K562 (cell line): ENCODE data around the gene IGDCC3. TPM values are rescaled to one million over a fixed set of nuclear protein-coding genes. Genes with fewer than 3 reads are reported as not detected.

ENCODE experiments used
- ATAC-seq: fragments of 200-7000 bp; cut with Tn5 transposase; 3 replicates; pipeline ENCODE4 v1.9.1; 2020; ENCODE audit warnings: moderate library complexity
- BruUV-seq: library from RNA; stranded (reverse); fragments of 400-500 nt; replicated peaks from 2 replicates; lab custom pipeline; 2021; lab: Mats Ljungman, UMichigan
- CTCF ChIA-PET: fragments of 300-600 bp; formaldehyde crosslinking; extraction: SDS; loops from one replicate; lab custom pipeline; 2021; ENCODE audit warnings: low intra/inter-chr PET ratio; lab: Yijun Ruan, JAX
- POLR2A ChIA-PET: fragments of 300-600, 350-650 bp; sonication (Branson Sonifier 250); formaldehyde crosslinking; extraction: SDS; loops from one replicate; lab custom pipeline; 2021; ENCODE audit warnings: antibody characterized with exemption, inconsistent platforms; lab: Yijun Ruan, JAX
- DNase-seq, 4 experiments: peaks; one replicate each; pipeline versions ENCODE4 v3.0.0 to v3.0.0-alpha.2; 2011 to 2018; ENCODE audit warnings: low spot score in 3 of 4, mixed read lengths in 3 of 4; ENCODE audit errors: extremely low read depth in 1 of 4
- FAIRE-seq: peaks from 2 replicates; lab custom pipeline; 2011; peaks lifted over from hg19 to GRCh38; lab: Jason Lieb, UNC
- H2AFZ ChIP-seq: 2 replicates; pipeline ENCODE4 v1.6.0; 2011; ENCODE audit warnings: low read depth, low read length, control low read depth, inconsistent platforms
- H3K27ac ChIP-seq: fragments of 200-600 bp; 3 replicates; pipeline ENCODE4 v1.8.0; 2011; ENCODE audit warnings: low read depth, mild to moderate bottlenecking, control low read depth, inconsistent platforms, low read length, moderate library complexity, mixed read lengths; ENCODE audit errors: extremely low read depth
- H3K27me3 ChIP-seq, 2 experiments: fragments of 300-600 bp in 1 of 2; 2 replicates in 1 of 2; 3 replicates in 1 of 2; pipeline versions ENCODE4 v1.6.0 to v1.8.0; 2011; ENCODE audit warnings: inconsistent platforms in 2 of 2, low read length in 2 of 2, mild to moderate bottlenecking in 1 of 2, mixed read lengths in 1 of 2, moderate library complexity in 1 of 2; ENCODE audit not compliant: control insufficient read depth in 2 of 2, insufficient read depth in 2 of 2
- H3K36me3 ChIP-seq: fragments of 300-600 bp; 3 replicates; pipeline ENCODE4 v1.8.0; 2011; ENCODE audit warnings: mild to moderate bottlenecking, low read length, inconsistent platforms; ENCODE audit not compliant: control insufficient read depth, insufficient read depth
- H3K4me1 ChIP-seq, 2 experiments: fragments of 200-600 bp in 1 of 2; replicated peaks in 1 of 2; 2 replicates in 1 of 2; 3 replicates in 1 of 2; pipeline versions ENCODE4 v1.5.1 to v1.8.0; 2011; ENCODE audit warnings: inconsistent platforms in 2 of 2, low read length in 2 of 2, mild to moderate bottlenecking in 1 of 2, mixed read lengths in 1 of 2, moderate library complexity in 1 of 2; ENCODE audit not compliant: control insufficient read depth in 2 of 2, insufficient read depth in 2 of 2
- H3K4me2 ChIP-seq: 2 replicates; pipeline ENCODE4 v1.6.1; 2011; ENCODE audit warnings: low read length, control low read depth, inconsistent platforms, mixed read lengths; ENCODE audit not compliant: insufficient read depth
- H3K4me3 ChIP-seq: fragments of 200-600 bp; sonication (generic), shearing (Covaris generic); 2 replicates; pipeline ENCODE4 v1.5.1; 2016; ENCODE audit warnings: control low read depth, inconsistent platforms
- H3K79me2 ChIP-seq: fragments of 200-600 bp; 3 replicates; pipeline ENCODE4 v1.8.0; 2011; ENCODE audit warnings: low read length, inconsistent platforms; ENCODE audit not compliant: control insufficient read depth, insufficient read depth
- H3K9ac ChIP-seq, 2 experiments: 2 replicates each; pipeline versions ENCODE4 v1.6.0 to v1.6.1; 2011; ENCODE audit warnings: low read depth in 2 of 2, low read length in 2 of 2, control low read depth in 1 of 2, inconsistent platforms in 1 of 2, mild to moderate bottlenecking in 1 of 2, mixed read lengths in 1 of 2; ENCODE audit not compliant: insufficient read depth in 1 of 2
- H3K9me1 ChIP-seq: one replicate; pipeline ENCODE4 v1.6.0; 2011; ENCODE audit warnings: inconsistent platforms, mild to moderate bottlenecking, low read length, moderate library complexity; ENCODE audit not compliant: control insufficient read depth, insufficient read depth
- H3K9me3 ChIP-seq: replicated peaks from 2 replicates; pipeline ENCODE4 v1.5.1; 2011; ENCODE audit warnings: low read depth, low read length, inconsistent platforms; ENCODE audit not compliant: control insufficient read depth, insufficient read depth
- H4K20me1 ChIP-seq: replicated peaks from 2 replicates; pipeline ENCODE4 v1.6.1; 2011; ENCODE audit warnings: low read length, inconsistent platforms, mixed read lengths; ENCODE audit not compliant: control insufficient read depth, insufficient read depth
- ARID3B ChIP-seq: fragments of 250-450 bp; sonication (Bioruptor Pico); IDR thresholded peaks from 2 replicates; pipeline ENCODE4 v1.4.0; 2020; ENCODE audit warnings: borderline replicate concordance
- ETS2 ChIP-seq: IDR thresholded peaks from 2 replicates; pipeline ENCODE4 v1.6.1; 2016; ENCODE audit warnings: borderline replicate concordance, missing genetic modification characterization, mild to moderate bottlenecking, moderate library complexity, missing compliant biosample characterization; ENCODE audit not compliant: poor library complexity, severe bottlenecking
- IRF2 ChIP-seq: sonication (generic); formaldehyde crosslinking; IDR thresholded peaks from 2 replicates; pipeline ENCODE4 v1.8.1; 2022; ENCODE audit warnings: mild to moderate bottlenecking, missing genetic modification reagents
- KLF6 ChIP-seq: fragments of 250-450 bp; sonication (Bioruptor Pico); IDR thresholded peaks from 2 replicates; pipeline ENCODE4 v1.4.0; 2020; ENCODE audit warnings: mild to moderate bottlenecking, moderate library complexity, borderline replicate concordance
- TAF1 ChIP-seq: IDR thresholded peaks from 2 replicates; pipeline ENCODE4 v1.6.1; 2011; ENCODE audit warnings: mild to moderate bottlenecking, low read length, moderate library complexity; ENCODE audit not compliant: insufficient read depth, control insufficient read depth, severe bottlenecking; ENCODE audit errors: extremely low read depth
- ZKSCAN3 ChIP-seq: fragments of 250-450 bp; sonication (Bioruptor Pico); IDR thresholded peaks from 2 replicates; pipeline ENCODE4 v1.4.0; 2020
- ZNF354B ChIP-seq: fragments of 250-450 bp; sonication (Bioruptor Pico); IDR thresholded peaks from 2 replicates; pipeline ENCODE4 v1.4.0; 2020
- ZNF583 ChIP-seq: fragments of 250-450 bp; sonication (Bioruptor Pico); IDR thresholded peaks from 2 replicates; pipeline ENCODE4 v1.4.0; 2020
- ZNF764 ChIP-seq: fragments of 250-450 bp; sonication (Bioruptor Pico); IDR thresholded peaks from 2 replicates; pipeline ENCODE4 v1.4.0; 2020; ENCODE audit warnings: low read depth, mild to moderate bottlenecking, moderate library complexity
- WGBS: fragments of 100-300 bp; shearing (Covaris generic); methylation state at CpG from one replicate; pipeline ENCODE4 v1.1.6; 2016; ENCODE audit warnings: low coverage, mixed read lengths; ENCODE audit not compliant: insufficient coverage; ENCODE audit errors: missing lambda C conversion rate; 5-methylcytosine and 5-hydroxymethylcytosine counted together
- in situ Hi-C: fragments of 300-500 bp; cut with MboI; formaldehyde crosslinking; loops from 4 replicates; pipeline ENCODE4 v1.15.0; 2018; ENCODE audit warnings: inconsistent platforms, mixed read lengths
- intact Hi-C: fragments of 100-400 bp; cut with micrococcal nuclease; formaldehyde crosslinking; loops from 2 replicates; pipeline ENCODE4 v1.14.2; 2022
- polyA plus RNA-seq, 8 experiments: library from polyadenylated mRNA; depleted of rRNA in 4 of 8; stranded (reverse) in 5 of 8; unstranded in 3 of 8; fragments of >200 nt; fragmentation: Nextera tagmentation in 2 of 8; fragmentation: Illumina TruSeq in 1 of 8; extraction: Ambion mirVana in 2 of 8; extraction: Trizol in 1 of 8; gene quantifications; 2 replicates each; pipeline versions ENCODE4 v1.2.1 to v1.2.3, GENCODE V29; 2011 to 2014; ENCODE audit warnings: inconsistent platforms in 1 of 8, missing spikeins in 1 of 8
- total RNA-seq, 7 experiments: library from RNA; depleted of rRNA in 6 of 7; stranded (reverse); fragments of >200 nt in 6 of 7; fragmentation: Illumina TruSeq in 2 of 7; extraction: Trizol in 2 of 7; gene quantifications; 2 replicates each; pipeline versions ENCODE4 v1.2.1 to v1.2.3, GENCODE V29; 2011 to 2021; ENCODE audit warnings: low replicate concordance in 1 of 7

Gene IGDCC3
- total and polyA plus RNA-seq, 9 of the 15 experiments (the other 6 are each of a cell fraction or from before 2014, with no cell fraction given): not detected

- no peak for TF ChIP-seq IRF2 (CRISPR knock-in tag)
- ChIA-PET POLR2A (interaction anchor here (1.0 kb wide), 1 partner anchor 71 kb away, joined by 3 read pairs; the partner anchor contains the start of gene RNU5B-1), CTCF (interaction anchor here (0.7 kb wide), 1 partner anchor 19 kb away, joined by 3 read pairs; no protein-coding TSS in a partner anchor)
- H2AFZ ChIP-seq: no peak overlapping the region
- in situ Hi-C loops: no loop called here
- H3K4me1 ChIP-seq: peaks cover 0 to 15% of the 10 kb centered on the region in 2 experiments; a peak in 1 of 5 replicates
- peaks cover 21% of the 10 kb centered on the region for H4K20me1 ChIP-seq
- no peak for FAIRE-seq
- WGBS: 2% methylated on average over 7 of the region's 9 CpGs
- no peak overlapping the region for H3K4me2 ChIP-seq
- no peak for DNase-seq
- H3K27ac ChIP-seq: no peak overlapping the region
- no peak for ATAC-seq
- H3K79me2 ChIP-seq: no peaks in the 10 kb centered on the region
- H3K4me3 ChIP-seq: no peak overlapping the region
- H3K27me3 ChIP-seq: peaks cover 65 to 85% of the 10 kb centered on the region in 2 experiments
- no peaks in the 10 kb centered on the region for H3K9me3 ChIP-seq
- intact Hi-C loops: no loop called here
- H3K9me1 ChIP-seq: no peaks in the 10 kb centered on the region
- H3K9ac ChIP-seq: no peak overlapping the region
- no TSS peak for BruUV-seq
- H3K36me3 ChIP-seq: no peaks in the 10 kb centered on the region
Measured at GRCh38 chr15:65375871-65376607, 1.8 kb downstream of the IGDCC3 start.

- ChIA-PET POLR2A (interaction anchor here (1.1 to 2.1 kb wide), 3 partner anchors 15 to 70 kb away, joined by 3 to 7 read pairs (median 3); partner anchors contain the start of gene RNU5B-1), CTCF (no interaction called here)
- DNase-seq (no peak), FAIRE-seq (no peak), ATAC-seq (no peak)
- no peak overlapping the region for H2AFZ ChIP-seq
- no peak overlapping the region for H3K9ac ChIP-seq
- in situ Hi-C loops: no loop called here
- no peaks in the 10 kb centered on the region for H3K9me3 ChIP-seq
- intact Hi-C loops: no loop called here
- WGBS: under 1% methylated on average over 14 of the region's 14 CpGs
- H3K9me1 ChIP-seq: no peaks in the 10 kb centered on the region
- H3K4me3 ChIP-seq: no peak overlapping the region
- no peak overlapping the region for H3K27ac ChIP-seq
- H3K4me2 ChIP-seq: no peak overlapping the region
- peaks cover 57 to 78% of the 10 kb centered on the region in 2 experiments for H3K27me3 ChIP-seq
- peaks cover 0 to 15% of the 10 kb centered on the region in 2 experiments; a peak in 1 of 5 replicates for H3K4me1 ChIP-seq
- H3K79me2 ChIP-seq: no peaks in the 10 kb centered on the region
- no peaks in the 10 kb centered on the region for H3K36me3 ChIP-seq
- peaks cover 24% of the 10 kb centered on the region for H4K20me1 ChIP-seq
- BruUV-seq: no TSS peak
- TF ChIP-seq ETS2 (no peak), KLF6 (CRISPR knock-in tag) (no peak), ZNF583 (CRISPR knock-in tag) (no peak), ZKSCAN3 (CRISPR knock-in tag) (no peak), ARID3B (CRISPR knock-in tag) (no peak), ZNF354B (no peak), TAF1 (no peak), ZNF764 (CRISPR knock-in tag) (no peak)
Measured at GRCh38 chr15:65374821-65375401, 2.9 kb downstream of the IGDCC3 start.
